Endothelial cell of umbilical vein (primary cell): ENCODE data around the gene SNX18.

ENCODE experiments used
- EZH2 ChIP-seq: IDR thresholded peaks from 2 replicates; pipeline ENCODE4 v1.6.1; 2012; ENCODE audit warnings: borderline replicate concordance, low read depth, mild to moderate bottlenecking, moderate library complexity, low read length, inconsistent platforms; ENCODE audit not compliant: severe bottlenecking
- MYC ChIP-seq: IDR thresholded peaks from one replicate; pipeline ENCODE4 v1.6.1; 2011; ENCODE audit warnings: mild to moderate bottlenecking, low read depth, low read length
- POLR2A ChIP-seq: IDR thresholded peaks from 2 replicates; pipeline ENCODE4 v1.6.1; 2012; ENCODE audit warnings: low read depth, mild to moderate bottlenecking, control low read depth, low read length
- POLR2AphosphoS5 ChIP-seq: IDR thresholded peaks from 2 replicates; pipeline ENCODE4 v1.6.1; 2012; ENCODE audit warnings: low read depth, mild to moderate bottlenecking, control low read depth, low read length, moderate library complexity; ENCODE audit not compliant: insufficient read depth
- TF ChIP-seq, protein P1 (sequence below), 2 donors: IDR thresholded peaks; 1 replicate in 1 of 2; 2 replicates in 1 of 2; pipeline ENCODE4 v1.5.1; 2011; ENCODE audit warnings: low read length in 2 of 2, mild to moderate bottlenecking in 2 of 2, moderate library complexity in 2 of 2, control low read depth in 1 of 2, inconsistent platforms in 1 of 2, low read depth in 1 of 2; ENCODE audit not compliant: insufficient read depth in 1 of 2; ENCODE audit errors: extremely low read depth in 1 of 2
- TF ChIP-seq, protein P2 (sequence below): IDR thresholded peaks from 2 replicates; pipeline ENCODE4 v1.6.1; 2011; ENCODE audit not compliant: insufficient read depth, insufficient read length

GRCh38 chr5:54517512-54518145, at the start of gene SNX18:
- TF ChIP-seq, protein P1, sequence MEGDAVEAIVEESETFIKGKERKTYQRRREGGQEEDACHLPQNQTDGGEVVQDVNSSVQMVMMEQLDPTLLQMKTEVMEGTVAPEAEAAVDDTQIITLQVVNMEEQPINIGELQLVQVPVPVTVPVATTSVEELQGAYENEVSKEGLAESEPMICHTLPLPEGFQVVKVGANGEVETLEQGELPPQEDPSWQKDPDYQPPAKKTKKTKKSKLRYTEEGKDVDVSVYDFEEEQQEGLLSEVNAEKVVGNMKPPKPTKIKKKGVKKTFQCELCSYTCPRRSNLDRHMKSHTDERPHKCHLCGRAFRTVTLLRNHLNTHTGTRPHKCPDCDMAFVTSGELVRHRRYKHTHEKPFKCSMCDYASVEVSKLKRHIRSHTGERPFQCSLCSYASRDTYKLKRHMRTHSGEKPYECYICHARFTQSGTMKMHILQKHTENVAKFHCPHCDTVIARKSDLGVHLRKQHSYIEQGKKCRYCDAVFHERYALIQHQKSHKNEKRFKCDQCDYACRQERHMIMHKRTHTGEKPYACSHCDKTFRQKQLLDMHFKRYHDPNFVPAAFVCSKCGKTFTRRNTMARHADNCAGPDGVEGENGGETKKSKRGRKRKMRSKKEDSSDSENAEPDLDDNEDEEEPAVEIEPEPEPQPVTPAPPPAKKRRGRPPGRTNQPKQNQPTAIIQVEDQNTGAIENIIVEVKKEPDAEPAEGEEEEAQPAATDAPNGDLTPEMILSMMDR (IDR thresholded peaks at IDR 0.05; ENCODE audit: extremely low read depth in 1 of 2, insufficient read depth in 1 of 2, low read depth in 1 of 2, low read length in 2 of 2), result peak; percentile 94 to 96
- TF ChIP-seq EZH2 (no peak), POLR2A (peak; percentile 92), POLR2AphosphoS5 (peak; percentile 84), MYC (no peak)
- TF ChIP-seq, protein P2, sequence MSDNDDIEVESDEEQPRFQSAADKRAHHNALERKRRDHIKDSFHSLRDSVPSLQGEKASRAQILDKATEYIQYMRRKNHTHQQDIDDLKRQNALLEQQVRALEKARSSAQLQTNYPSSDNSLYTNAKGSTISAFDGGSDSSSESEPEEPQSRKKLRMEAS, result no peak
